Mononuclear cell (primary cell): ENCODE data around the gene ERG. TPM values are rescaled to one million over a fixed set of nuclear protein-coding genes. Genes with fewer than 3 reads are reported as not detected.

Experiments used
- H3K27me3 ChIP-seq: 2 replicates; pipeline ENCODE4 v1.6.0; 2011; ENCODE audit warnings: low read length, control low read depth; ENCODE audit not compliant: insufficient read depth
- H3K4me1 ChIP-seq: 2 replicates; pipeline ENCODE4 v1.5.1; 2011; ENCODE audit warnings: mild to moderate bottlenecking, low read length, control low read depth; ENCODE audit not compliant: insufficient read depth
- H3K4me3 ChIP-seq: 2 replicates; pipeline ENCODE4 v1.5.1; 2011; ENCODE audit warnings: mild to moderate bottlenecking, low read length, moderate library complexity
- H3K9me3 ChIP-seq: 2 replicates; pipeline ENCODE4 v1.5.1; 2011; ENCODE audit warnings: low read depth, mild to moderate bottlenecking, control low read depth, low read length
- total RNA-seq: library from RNA; depleted of rRNA; stranded (reverse); fragments of >200 nt; gene quantifications from one replicate; pipeline ENCODE4 v1.2.3, GENCODE V29; 2012

Gene ERG
- total RNA-seq = 1.4 TPM

GRCh38 chr21:38498057-38498833 is at the start of gene ERG:
Gene ERG, minus strand, starts transcription at chr21:38498477. Its CDS starts 97 bp downstream, at chr21:38498380.
- Histone ChIP-seq H3K4me1 (peaks cover 46% of the 10 kb centered on the region), H3K27me3 (peaks cover 8% of the 10 kb centered on the region), H3K4me3 (peak within 1 kb of the TSS; percentile 40), H3K9me3 (no peaks in the 10 kb centered on the region)

- H3K27me3 ChIP-seq = no peaks in the 10 kb centered on the region
- H3K4me1 ChIP-seq = no peaks in the 10 kb centered on the region
- no peak overlapping the region for H3K4me3 ChIP-seq
- H3K9me3 ChIP-seq = no peaks in the 10 kb centered on the region
Observed at GRCh38 chr21:38544661-38545060, 46.4 kb upstream of the ERG start.

GRCh38 chr21:38542263-38542662 is 44.0 kb upstream of the ERG start:
- H3K9me3 ChIP-seq = no peaks in the 10 kb centered on the region
- no peak overlapping the region for H3K4me3 ChIP-seq
- no peaks in the 10 kb centered on the region for H3K27me3 ChIP-seq
- no peaks in the 10 kb centered on the region for H3K4me1 ChIP-seq

GRCh38 chr21:38538353-38538752 is 40.1 kb upstream of the ERG start:
- Histone ChIP-seq H3K4me1 (no peaks in the 10 kb centered on the region), H3K4me3 (no peak overlapping the region), H3K27me3 (no peaks in the 10 kb centered on the region), H3K9me3 (no peaks in the 10 kb centered on the region)

- Histone ChIP-seq H3K9me3 (no peaks in the 10 kb centered on the region), H3K4me3 (no peak overlapping the region), H3K4me1 (no peaks in the 10 kb centered on the region), H3K27me3 (no peaks in the 10 kb centered on the region)
Observed at GRCh38 chr21:38534591-38534990, 36.3 kb upstream of the ERG start.

GRCh38 chr21:38533887-38534286 is 35.6 kb upstream of the ERG start:
- Histone ChIP-seq H3K9me3 (no peaks in the 10 kb centered on the region), H3K4me1 (no peaks in the 10 kb centered on the region), H3K27me3 (no peaks in the 10 kb centered on the region), H3K4me3 (no peak overlapping the region)

GRCh38 chr21:38531591-38531990 is 33.3 kb upstream of the ERG start:
- Histone ChIP-seq H3K4me1 (no peaks in the 10 kb centered on the region), H3K9me3 (no peaks in the 10 kb centered on the region), H3K27me3 (no peaks in the 10 kb centered on the region), H3K4me3 (no peak overlapping the region)

GRCh38 chr21:38531039-38531541 is 32.8 kb upstream of the ERG start:
- no peaks in the 10 kb centered on the region for H3K4me1 ChIP-seq
- no peaks in the 10 kb centered on the region for H3K9me3 ChIP-seq
- no peak overlapping the region for H3K4me3 ChIP-seq
- H3K27me3 ChIP-seq = no peaks in the 10 kb centered on the region

GRCh38 chr21:38527737-38528136 is 29.5 kb upstream of the ERG start:
- Histone ChIP-seq H3K4me3 (no peak overlapping the region), H3K27me3 (no peaks in the 10 kb centered on the region), H3K4me1 (no peaks in the 10 kb centered on the region)

GRCh38 chr21:38525454-38525853 is 27.2 kb upstream of the ERG start:
- Histone ChIP-seq H3K27me3 (no peaks in the 10 kb centered on the region), H3K4me1 (no peaks in the 10 kb centered on the region), H3K4me3 (no peak overlapping the region), H3K9me3 (no peaks in the 10 kb centered on the region)

More at GRCh38 chr21:38527737-38528136, 29.5 kb upstream of the ERG start:
- H3K9me3 ChIP-seq = no peaks in the 10 kb centered on the region

- no peaks in the 10 kb centered on the region for H3K9me3 ChIP-seq
- no peak overlapping the region for H3K4me3 ChIP-seq
- H3K4me1 ChIP-seq = no peaks in the 10 kb centered on the region
- H3K27me3 ChIP-seq = no peaks in the 10 kb centered on the region
Observed at GRCh38 chr21:38524168-38525153, 26.2 kb upstream of the ERG start.

GRCh38 chr21:38520511-38520910 is 22.2 kb upstream of the ERG start:
- H3K4me3 ChIP-seq = no peak overlapping the region
- no peaks in the 10 kb centered on the region for H3K9me3 ChIP-seq
- no peaks in the 10 kb centered on the region for H3K27me3 ChIP-seq
- no peaks in the 10 kb centered on the region for H3K4me1 ChIP-seq

GRCh38 chr21:38511662-38512243 is 13.5 kb upstream of the ERG start:
- peaks cover 9% of the 10 kb centered on the region for H3K4me1 ChIP-seq
- H3K9me3 ChIP-seq = no peaks in the 10 kb centered on the region
- H3K27me3 ChIP-seq = no peaks in the 10 kb centered on the region
- H3K4me3 ChIP-seq = no peak overlapping the region

- no peaks in the 10 kb centered on the region for H3K9me3 ChIP-seq
- no peak overlapping the region for H3K4me3 ChIP-seq
- peaks cover 12% of the 10 kb centered on the region for H3K4me1 ChIP-seq
- no peaks in the 10 kb centered on the region for H3K27me3 ChIP-seq
Observed at GRCh38 chr21:38511198-38511597, 12.9 kb upstream of the ERG start.
